GM23248 (cell line): ENCODE measurements around the gene TOP3B. TPM values are rescaled to one million over a fixed set of nuclear protein-coding genes. Genes with fewer than 3 reads are reported as not detected.

Experiments used
- DNase-seq: peaks from one replicate; pipeline ENCODE4 v3.0.0-alpha.2; 2015
- H2AFZ ChIP-seq: fragments of 200-600 bp; sonication (generic); 2 replicates; pipeline ENCODE4 v1.6.1; 2016; ENCODE audit warnings: antibody characterized with exemption
- H3F3A ChIP-seq: fragments of 200-600 bp; sonication (generic); 2 replicates; pipeline ENCODE4 v1.6.1; 2016; ENCODE audit warnings: mild to moderate bottlenecking, antibody characterized with exemption, mixed run types; ENCODE audit not compliant: insufficient read depth
- H3K27ac ChIP-seq: fragments of 200-600 bp; sonication (generic); 2 replicates; pipeline ENCODE4 v1.5.1; 2016; ENCODE audit warnings: mild to moderate bottlenecking
- H3K27me3 ChIP-seq: fragments of 200-600 bp; sonication (generic); replicated peaks from 2 replicates; pipeline ENCODE4 v1.6.1; 2016; ENCODE audit warnings: mild to moderate bottlenecking; ENCODE audit not compliant: insufficient read depth
- H3K36me3 ChIP-seq: fragments of 200-600 bp; sonication (generic); 2 replicates; pipeline ENCODE4 v1.6.1; 2016; ENCODE audit warnings: low read depth, mild to moderate bottlenecking
- H3K4me1 ChIP-seq: fragments of 200-600 bp; sonication (generic); 2 replicates; pipeline ENCODE4 v1.6.1; 2016; ENCODE audit warnings: mild to moderate bottlenecking; ENCODE audit not compliant: insufficient read depth
- H3K4me2 ChIP-seq: fragments of 200-600 bp; sonication (generic); one replicate; pipeline ENCODE4 v1.6.1; 2016; ENCODE audit warnings: mild to moderate bottlenecking; ENCODE audit not compliant: unreplicated experiment
- H3K4me3 ChIP-seq: fragments of 200-600 bp; sonication (generic); 2 replicates; pipeline ENCODE4 v1.5.1; 2016; ENCODE audit warnings: mild to moderate bottlenecking
- H3K79me2 ChIP-seq: fragments of 200-600 bp; sonication (generic); 2 replicates; pipeline ENCODE4 v1.6.1; 2016; ENCODE audit warnings: mild to moderate bottlenecking; ENCODE audit not compliant: insufficient read depth
- H3K9ac ChIP-seq: fragments of 200-600 bp; sonication (generic); 2 replicates; pipeline ENCODE4 v1.6.1; 2016; ENCODE audit warnings: mild to moderate bottlenecking
- H3K9me2 ChIP-seq: fragments of 200-600 bp; sonication (generic); 2 replicates; pipeline ENCODE4 v1.6.1; 2016; ENCODE audit warnings: mixed run types, mild to moderate bottlenecking, moderate library complexity; ENCODE audit not compliant: insufficient read depth
- H3K9me3 ChIP-seq: fragments of 200-600 bp; sonication (generic); one replicate; pipeline ENCODE4 v1.6.1; 2017; ENCODE audit warnings: low read depth
- H4K20me1 ChIP-seq: fragments of 200-600 bp; sonication (generic); 2 replicates; pipeline ENCODE4 v1.6.0; 2016; ENCODE audit not compliant: insufficient read depth
- EZH2 ChIP-seq: fragments of 200-600 bp; sonication (generic); IDR thresholded peaks from 2 replicates; pipeline ENCODE4 v1.6.1; 2018; ENCODE audit warnings: antibody characterized with exemption, mild to moderate bottlenecking; ENCODE audit not compliant: insufficient read depth, poor library complexity, severe bottlenecking
- EZH2phosphoT487 ChIP-seq: fragments of 200-600 bp; sonication (generic); IDR thresholded peaks from 2 replicates; pipeline ENCODE4 v1.6.1; 2018; ENCODE audit warnings: antibody characterized with exemption, moderate library complexity, mild to moderate bottlenecking, low read depth; ENCODE audit not compliant: insufficient read depth
- WGBS, 2 experiments: methylation state at CpG; one replicate each; pipeline ENCODE4 v1.1.6; 2015 to 2017; ENCODE audit warnings: low lambda C conversion rate in 2 of 2, low coverage in 1 of 2; ENCODE audit errors: missing lambda C conversion rate in 2 of 2; 5-methylcytosine and 5-hydroxymethylcytosine counted together
- in situ Hi-C: fragments of 300-500 bp; cut with MboI; formaldehyde crosslinking; loops from 2 replicates; pipeline ENCODE4 v1.15.0; 2020
- polyA plus RNA-seq: library from polyadenylated mRNA; unstranded; fragments of >200 nt; fragmentation: Nextera tagmentation; extraction: Ambion mirVana; gene quantifications from 2 replicates; pipeline ENCODE4 v1.2.1, GENCODE V29; 2016
- total RNA-seq: library from RNA; depleted of rRNA; stranded (reverse); fragments of >200 nt; shearing (Covaris generic); gene quantifications from 2 replicates; pipeline ENCODE4 v1.2.3, GENCODE V29; 2014

The TOP3B gene
- total and polyA plus RNA-seq, 2 experiments from 2014 or later, result 11.6 to 16.0 TPM

DNA sequence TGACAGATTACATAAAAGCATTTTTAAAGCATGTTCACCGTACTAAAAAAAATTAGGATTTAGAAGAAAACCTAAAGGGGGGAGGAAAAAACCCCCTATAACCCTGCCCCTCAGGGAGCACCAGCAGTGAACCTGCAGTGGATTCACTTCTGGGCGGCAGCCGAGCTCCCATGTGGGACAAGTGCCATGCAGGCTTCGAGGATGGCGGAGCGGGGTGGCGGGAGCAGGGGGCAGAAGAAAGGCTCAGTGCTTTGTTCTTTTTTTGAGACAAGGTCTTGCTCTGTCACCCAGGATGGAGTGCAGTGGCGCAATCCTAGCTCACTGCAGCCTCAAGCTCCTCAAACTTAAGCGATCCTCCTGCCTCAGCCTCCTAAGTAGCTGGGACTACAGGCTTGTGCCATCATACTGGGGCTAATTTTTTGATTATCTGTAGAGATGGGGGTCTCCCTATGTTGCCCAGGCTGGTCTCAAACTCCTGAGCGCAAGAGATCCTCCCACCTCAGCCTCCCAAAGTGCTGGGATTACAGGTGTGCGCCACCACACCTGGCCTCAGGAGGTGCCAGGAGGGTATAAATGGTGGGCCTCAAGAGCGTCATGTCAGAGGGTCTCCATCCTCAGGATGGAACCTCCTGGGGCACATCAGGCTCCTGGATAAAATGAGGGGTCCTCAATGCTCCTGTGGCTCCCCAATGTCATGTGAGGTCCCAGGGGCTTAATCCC, 64.0 kb downstream of the TOP3B start:
- in situ Hi-C loops, result no loop called here
- Histone ChIP-seq H3F3A (no peaks in the 10 kb centered on the region), H3K4me1 (no peaks in the 10 kb centered on the region)

DNA sequence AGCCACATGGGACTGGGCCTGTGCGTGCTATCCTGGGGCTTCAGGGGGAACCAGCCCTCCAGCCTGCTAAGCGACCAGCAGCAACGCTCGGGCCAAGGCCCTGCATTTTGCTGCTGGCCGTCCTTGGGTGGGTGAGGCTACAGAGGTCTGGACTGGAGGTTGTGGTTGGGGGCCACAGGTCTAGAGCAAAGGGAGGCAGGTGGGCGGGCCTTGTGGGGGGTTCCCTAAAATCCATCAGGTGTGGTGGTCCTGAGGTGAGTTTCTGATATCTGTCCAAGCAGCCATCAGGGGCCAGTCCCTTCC, 64.7 kb downstream of the TOP3B start:
- WGBS, 2 experiments, result 88 to 94% methylated on average over 6 of the region's 6 CpGs
- Histone ChIP-seq H4K20me1 (no peaks in the 10 kb centered on the region), H3K36me3 (no peaks in the 10 kb centered on the region), H2AFZ (no peak overlapping the region), H3K27ac (no peak overlapping the region), H3K9me3 (no peaks in the 10 kb centered on the region), H3K4me2 (no peak overlapping the region), H3K79me2 (no peaks in the 10 kb centered on the region), H3F3A (no peaks in the 10 kb centered on the region), H3K9me2 (no peaks in the 10 kb centered on the region), H3K4me1 (no peaks in the 10 kb centered on the region), H3K9ac (no peak overlapping the region), H3K27me3 (no peaks in the 10 kb centered on the region), H3K4me3 (no peak overlapping the region)
- in situ Hi-C loops, result no loop called here
- no peak for DNase-seq
- TF ChIP-seq EZH2 (no peak), EZH2phosphoT487 (no peak)

More for the DNA sequence above, 64.0 kb downstream of the TOP3B start:
- Histone ChIP-seq H2AFZ (no peak overlapping the region), H3K27ac (no peak overlapping the region), H3K79me2 (no peaks in the 10 kb centered on the region), H3K9ac (no peak overlapping the region), H3K9me2 (no peaks in the 10 kb centered on the region), H3K9me3 (no peaks in the 10 kb centered on the region), H3K4me3 (no peak overlapping the region), H3K36me3 (no peaks in the 10 kb centered on the region), H3K4me2 (no peak overlapping the region), H4K20me1 (no peaks in the 10 kb centered on the region), H3K27me3 (no peaks in the 10 kb centered on the region)
- 95 to 97% methylated on average over 12 of the region's 12 CpGs for WGBS, 2 experiments
- TF ChIP-seq EZH2phosphoT487, result no peak
- TF ChIP-seq EZH2, result no peak
- DNase-seq, result no peak

DNA sequence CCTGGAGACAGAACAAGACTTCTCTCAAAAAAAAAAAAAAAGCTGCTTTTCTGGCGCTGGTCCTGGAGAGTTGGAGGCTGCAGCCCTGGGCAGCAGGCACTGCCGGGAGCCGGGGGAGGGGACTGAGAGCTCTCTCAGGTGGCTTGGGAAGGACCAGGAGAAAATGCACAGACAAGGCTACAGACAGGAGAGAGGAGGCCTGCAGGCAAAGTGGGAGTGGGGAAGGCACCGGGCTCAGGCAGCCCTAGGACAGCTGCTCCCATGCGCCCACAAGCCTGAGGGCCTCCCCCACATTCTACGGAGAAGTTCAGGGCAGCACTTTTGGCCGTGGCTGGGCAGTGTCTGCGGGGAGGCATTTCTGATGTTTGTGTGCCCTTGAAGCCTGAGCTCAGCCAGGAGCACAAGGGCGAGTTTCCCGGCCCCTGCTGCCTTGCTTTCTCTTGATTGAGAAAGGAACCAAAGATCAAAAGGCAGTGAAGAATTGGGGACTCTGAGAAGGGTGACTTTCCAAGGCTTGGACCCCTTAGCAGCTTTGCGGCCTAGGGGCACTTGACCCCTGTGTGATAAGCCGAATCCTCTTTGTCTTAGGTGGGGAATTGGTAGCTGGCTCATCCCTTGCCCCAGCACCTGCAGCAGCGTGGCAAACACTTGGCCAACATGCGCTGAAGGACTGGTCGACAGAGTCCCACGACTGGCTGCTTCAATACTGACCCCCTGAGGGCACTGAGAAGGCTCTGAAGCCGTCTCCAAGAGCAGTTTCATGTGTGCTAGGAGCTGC, 65.2 kb downstream of the TOP3B start:
- Histone ChIP-seq H3K9ac (no peak overlapping the region), H3K27me3 (no peaks in the 10 kb centered on the region), H3K79me2 (no peaks in the 10 kb centered on the region), H3F3A (no peaks in the 10 kb centered on the region), H3K4me3 (no peak overlapping the region), H3K27ac (no peak overlapping the region), H3K4me2 (no peak overlapping the region), H2AFZ (no peak overlapping the region), H3K36me3 (no peaks in the 10 kb centered on the region), H3K9me2 (no peaks in the 10 kb centered on the region), H3K9me3 (no peaks in the 10 kb centered on the region), H4K20me1 (no peaks in the 10 kb centered on the region), H3K4me1 (no peaks in the 10 kb centered on the region)
- TF ChIP-seq EZH2phosphoT487, result no peak
- TF ChIP-seq EZH2, result no peak
- in situ Hi-C loops, result no loop called here
- DNase-seq, result no peak
- 53 to 54% methylated on average over 17 of the region's 17 CpGs for WGBS, 2 experiments

DNA sequence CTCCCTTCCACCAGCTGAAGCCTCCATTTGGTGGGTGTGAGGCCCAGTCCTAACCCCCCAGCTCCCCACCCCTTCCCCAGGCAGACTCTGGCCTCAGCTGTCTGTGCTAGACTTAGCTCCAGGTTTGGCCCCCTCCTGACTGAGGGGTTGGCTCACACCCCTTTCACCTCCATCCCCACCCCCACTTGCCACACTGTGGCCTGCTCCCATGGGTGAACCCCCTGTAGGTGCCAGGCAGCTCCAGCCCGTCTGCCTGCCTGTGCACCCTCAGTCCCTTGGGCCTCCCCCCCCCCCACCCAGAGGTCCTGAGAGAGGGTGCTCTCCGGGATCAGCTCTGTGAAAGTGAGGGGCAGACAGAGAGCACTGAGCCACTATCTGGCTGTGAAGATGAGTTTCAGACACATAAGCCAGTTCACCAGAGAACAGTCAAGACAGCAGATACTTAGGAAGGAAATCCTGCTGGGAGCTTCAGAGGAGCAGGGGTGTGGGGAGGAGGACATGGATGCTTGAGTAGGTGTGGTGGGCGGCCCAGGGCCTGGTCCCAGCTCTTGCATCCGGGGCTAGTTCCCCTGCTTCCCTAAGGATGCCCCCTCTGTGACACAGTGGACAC, 66.2 kb downstream of the TOP3B start:
- no peak overlapping the region for H3K9ac ChIP-seq
- no peak overlapping the region for H2AFZ ChIP-seq
- no peak overlapping the region for H3K4me2 ChIP-seq
- no peaks in the 10 kb centered on the region for H3K79me2 ChIP-seq
- TF ChIP-seq EZH2 (no peak), EZH2phosphoT487 (no peak)
- H3K9me3 ChIP-seq, result no peaks in the 10 kb centered on the region
- no peaks in the 10 kb centered on the region for H3K9me2 ChIP-seq
- H3K27me3 ChIP-seq, result no peaks in the 10 kb centered on the region
- no peak for DNase-seq
- H4K20me1 ChIP-seq, result no peaks in the 10 kb centered on the region
- no peaks in the 10 kb centered on the region for H3F3A ChIP-seq
- H3K4me3 ChIP-seq, result no peak overlapping the region
- in situ Hi-C loops, result no loop called here
- 79 to 89% methylated on average over 4 of the region's 4 CpGs for WGBS, 2 experiments
- no peaks in the 10 kb centered on the region for H3K36me3 ChIP-seq
- no peak overlapping the region for H3K27ac ChIP-seq
- H3K4me1 ChIP-seq, result no peaks in the 10 kb centered on the region
